GM20000 (cell line): Measurements from ENCODE around the gene TCF4.

Source experiments
- DNase-seq: peaks from one replicate; pipeline ENCODE4 v3.0.0; 2012; ENCODE audit warnings: low spot score
- CTCF ChIP-seq: IDR thresholded peaks from 2 replicates; pipeline ENCODE4 v1.5.1; 2012; ENCODE audit warnings: mild to moderate bottlenecking, control low read depth; ENCODE audit errors: extremely low read depth, missing control alignments

TCF4 gene

GRCh38 chr18:55258088-55258487 lies 329.9 kb downstream of the TCF4 start:
- no peak for TF ChIP-seq CTCF
- DNase-seq, result no peak

GRCh38 chr18:55256929-55257289 lies 331.1 kb downstream of the TCF4 start:
- TF ChIP-seq CTCF, result no peak
- no peak for DNase-seq

DNA sequence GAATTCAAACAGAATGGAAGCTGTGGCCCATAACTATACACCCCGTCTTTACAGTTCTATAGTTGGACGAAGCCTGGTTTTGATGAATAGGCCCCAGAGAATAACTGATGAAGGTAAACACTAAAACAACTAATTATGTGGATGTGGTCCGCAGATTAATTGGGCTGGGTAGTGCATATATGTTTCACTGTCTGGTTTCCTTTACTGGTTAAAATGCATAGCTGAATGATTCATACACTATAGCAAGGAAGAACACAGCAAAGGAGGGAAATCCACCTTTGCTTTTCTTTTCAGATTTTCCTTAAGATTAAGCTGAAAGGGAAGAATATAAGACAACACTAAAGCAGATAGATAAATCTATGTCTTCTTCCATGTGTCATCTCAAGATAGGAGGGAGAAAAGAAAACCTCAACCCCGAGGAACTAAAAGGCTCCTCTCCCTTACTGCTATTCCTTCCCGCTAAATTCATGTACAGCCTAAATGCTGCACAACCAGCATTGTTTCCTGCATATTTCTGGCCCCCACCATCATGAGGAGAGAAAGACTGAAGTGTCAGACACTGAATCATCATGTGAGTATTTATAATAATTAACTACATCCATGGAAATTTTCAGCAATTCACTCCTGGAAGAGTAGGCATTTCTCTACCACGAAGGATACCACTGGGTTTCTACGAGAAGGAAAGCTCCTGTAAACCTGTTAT lies 331.6 kb downstream of the TCF4 start:
- no peak for DNase-seq
- no peak for TF ChIP-seq CTCF

- TF ChIP-seq CTCF, result no peak
Observed at GRCh38 chr18:55253814-55254213, 334.2 kb downstream of the TCF4 start.

GRCh38 chr18:55252901-55253300 lies 335.1 kb downstream of the TCF4 start:
- no peak for TF ChIP-seq CTCF
- no peak for DNase-seq

More at GRCh38 chr18:55253814-55254213, 334.2 kb downstream of the TCF4 start:
- no peak for DNase-seq

GRCh38 chr18:55252053-55252675 lies 335.8 kb downstream of the TCF4 start:
- DNase-seq, result no peak
- TF ChIP-seq CTCF, result no peak

DNA sequence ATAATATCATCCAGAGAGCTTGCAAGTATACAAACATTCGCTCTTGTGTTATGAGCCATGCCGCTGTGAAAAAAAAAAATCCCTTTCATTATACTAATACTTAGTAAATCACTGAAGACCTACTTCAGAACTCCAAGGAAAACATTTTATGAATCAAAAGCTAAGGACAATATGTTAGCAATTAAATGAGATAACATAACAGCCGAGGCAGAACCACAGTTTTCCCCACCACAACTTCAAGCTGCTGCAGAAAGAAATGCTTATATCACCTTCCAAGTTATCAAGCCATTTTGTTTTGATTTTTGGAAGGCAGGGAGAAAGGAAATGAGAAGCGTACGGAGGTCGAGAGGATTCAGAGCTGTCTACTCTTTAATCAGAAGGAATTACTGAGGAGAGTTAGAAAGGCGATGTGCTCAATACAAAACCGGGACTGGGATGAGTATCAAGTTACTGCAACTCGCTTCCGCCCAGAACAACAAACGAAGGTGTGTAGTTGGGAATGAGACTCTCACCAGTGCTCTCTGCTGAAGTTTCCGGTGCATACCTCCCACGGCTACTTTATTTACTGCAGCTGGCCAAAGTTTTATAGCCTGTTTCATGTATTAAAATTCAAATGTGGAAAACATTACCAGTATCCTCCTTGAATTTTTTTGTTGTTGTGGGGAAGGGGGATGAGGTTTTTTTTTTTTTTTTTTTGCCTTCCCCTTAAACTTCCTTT lies 336.6 kb downstream of the TCF4 start:
- DNase-seq, result no peak
- TF ChIP-seq CTCF, result no peak
